Tongue (tissue), 2 donors: ENCODE measurements around the gene ATP6V0D1. TPM values are rescaled to one million over a fixed set of nuclear protein-coding genes. Genes with fewer than 3 reads are reported as not detected.

Experiments used
- DNase-seq: peaks from one replicate; pipeline ENCODE4 v3.0.0-alpha.2; 2015
- total RNA-seq: library from RNA; depleted of rRNA; stranded (reverse); fragments of >200 nt; gene quantifications from one replicate; pipeline ENCODE4 v1.2.3, GENCODE V29; 2014

Gene ATP6V0D1
- total RNA-seq, 1 donor from 2014 or later: 90.3 TPM

DNA sequence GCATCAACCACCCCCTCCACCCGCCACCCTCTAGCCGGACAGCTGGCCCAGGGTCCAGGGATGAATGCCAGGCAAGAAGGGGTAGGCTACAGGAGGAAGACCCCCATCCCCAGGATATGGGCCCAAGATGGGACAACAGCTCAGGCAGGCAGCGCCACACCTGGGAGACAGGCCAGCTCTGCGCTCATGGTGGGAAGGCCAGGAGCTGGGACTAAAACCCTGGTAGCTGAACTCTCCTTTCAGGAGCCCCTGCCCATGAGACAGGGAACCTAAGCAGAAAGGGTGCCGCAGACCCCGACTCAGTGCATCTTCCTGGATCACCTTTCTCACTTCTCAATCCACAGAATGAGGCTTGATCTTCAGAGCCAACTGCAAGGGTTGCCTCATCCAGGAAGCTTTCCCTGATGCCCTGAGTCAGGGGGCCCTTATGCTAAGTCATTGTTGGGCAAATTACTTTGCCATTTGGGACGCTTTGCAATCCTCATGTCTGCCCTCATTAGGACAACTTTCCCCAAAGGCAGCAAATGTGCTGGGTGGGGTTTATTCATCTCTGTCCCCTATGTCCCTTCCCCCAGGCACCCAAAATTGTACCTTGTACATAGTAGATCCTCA lies 73.7 kb downstream of the ATP6V0D1 start:
- DNase-seq: no peak

DNA sequence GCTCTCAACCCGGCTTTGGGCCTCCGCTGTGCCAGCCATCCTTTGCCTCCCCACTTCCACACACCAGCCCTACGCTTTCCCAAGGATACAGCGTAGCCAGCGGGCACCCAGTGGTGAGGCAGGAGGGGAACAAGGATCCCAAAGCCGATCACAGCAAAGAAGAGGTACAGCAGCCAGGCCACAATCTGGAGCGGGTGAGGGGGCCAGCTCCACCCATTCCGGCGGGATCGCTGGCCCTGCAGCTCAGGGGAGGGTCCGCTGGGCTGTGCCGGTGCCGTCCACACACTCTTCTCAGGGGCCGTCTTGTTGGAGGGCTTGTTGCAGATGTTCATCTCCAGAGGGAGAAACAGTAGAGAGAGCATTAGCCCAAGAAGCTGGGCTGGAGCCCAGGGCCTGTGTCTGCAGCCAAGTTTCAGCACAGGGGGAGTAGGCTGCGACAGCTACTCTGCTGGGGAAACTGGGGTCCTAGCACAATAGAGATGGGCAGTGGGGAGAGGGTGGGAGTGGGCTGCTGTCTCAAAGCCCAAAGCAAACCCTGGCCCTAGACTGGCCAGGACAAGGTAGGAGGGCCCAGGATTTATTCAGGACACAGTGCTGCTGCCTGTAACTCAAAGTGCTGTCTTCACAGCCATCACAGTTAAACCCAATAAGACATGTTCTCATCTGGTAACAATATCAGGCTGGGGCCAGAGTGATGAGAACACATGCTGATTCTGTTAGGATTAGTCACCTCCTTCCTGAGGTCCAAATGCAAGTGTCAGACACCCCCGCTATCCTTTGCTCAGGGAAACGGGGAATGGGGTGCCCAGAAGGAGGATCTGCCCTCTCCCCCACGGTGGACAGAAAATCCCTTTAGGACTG lies 74.6 kb downstream of the ATP6V0D1 start:
- peak; percentile 87 for DNase-seq

DNA sequence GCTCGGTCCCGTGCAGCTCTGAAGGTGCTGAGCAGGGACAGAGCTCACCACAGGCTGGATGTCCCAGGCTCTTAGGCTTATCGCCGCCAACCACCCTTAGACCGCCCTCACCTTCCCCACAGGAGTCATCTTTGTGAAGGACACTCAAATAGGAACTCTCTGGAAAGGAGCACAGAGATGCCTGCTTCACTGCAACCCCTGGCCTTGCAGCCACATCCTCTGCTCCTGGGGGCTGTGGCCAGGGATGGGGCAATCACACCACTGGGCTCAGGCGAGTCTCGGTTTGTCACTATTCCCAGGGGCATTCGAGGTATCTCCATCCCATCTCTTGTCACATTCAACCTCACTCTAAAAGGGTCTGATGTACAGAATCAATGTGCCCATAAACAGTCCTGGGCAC lies 75.6 kb downstream of the ATP6V0D1 start:
- no peak for DNase-seq

DNA sequence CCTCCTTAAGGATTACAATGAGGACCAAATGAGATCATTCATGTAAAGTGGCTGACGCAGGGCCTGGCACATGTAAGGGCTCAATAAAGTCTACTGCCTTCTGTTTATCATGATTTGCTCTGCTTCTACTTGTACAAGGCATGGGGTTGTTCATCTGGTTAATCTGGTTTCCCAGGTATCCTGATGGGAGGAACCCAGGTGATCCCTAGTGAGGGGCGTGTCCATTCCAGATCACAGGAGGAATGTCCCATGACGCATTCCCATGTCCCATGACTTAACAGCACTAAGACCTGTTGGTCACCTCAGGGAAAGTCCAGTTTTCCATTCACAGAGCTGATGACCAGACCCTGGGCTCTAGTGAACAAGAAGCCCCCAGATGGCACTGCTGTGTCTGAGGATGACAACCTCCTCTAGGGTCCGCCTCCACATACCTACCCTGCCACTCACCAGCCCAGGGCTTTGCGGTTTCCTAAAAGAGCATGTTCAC lies 76.2 kb downstream of the ATP6V0D1 start:
- DNase-seq: peak; percentile 77

DNA sequence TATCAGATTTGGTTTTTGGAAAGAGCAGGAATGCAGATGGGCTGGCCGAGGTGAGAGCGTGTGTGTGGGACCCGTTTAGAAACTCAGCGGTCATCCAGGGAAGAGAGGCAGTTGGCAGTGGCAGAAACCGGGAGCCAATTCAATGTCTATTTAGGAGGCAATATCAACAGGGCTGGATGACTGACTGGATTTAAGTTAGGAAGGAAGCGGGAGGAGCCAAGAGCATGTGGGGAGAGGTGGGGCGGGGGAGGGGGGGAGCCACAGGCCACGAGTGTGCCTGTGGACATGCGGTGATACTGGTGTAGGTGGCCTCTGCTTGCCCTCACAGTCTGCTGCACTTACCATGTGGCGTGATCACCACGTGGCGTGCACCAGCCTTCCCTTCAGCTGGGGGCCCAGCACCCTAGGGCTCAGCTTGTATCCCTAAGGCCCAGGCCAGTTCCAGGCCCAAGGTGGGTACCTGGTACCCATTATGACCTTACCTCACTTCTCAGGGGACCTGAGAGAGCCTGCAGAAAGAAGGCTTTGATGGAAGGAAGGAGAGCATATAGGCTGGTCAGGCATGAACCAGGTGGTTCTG lies 76.9 kb downstream of the ATP6V0D1 start:
- DNase-seq: no peak

DNA sequence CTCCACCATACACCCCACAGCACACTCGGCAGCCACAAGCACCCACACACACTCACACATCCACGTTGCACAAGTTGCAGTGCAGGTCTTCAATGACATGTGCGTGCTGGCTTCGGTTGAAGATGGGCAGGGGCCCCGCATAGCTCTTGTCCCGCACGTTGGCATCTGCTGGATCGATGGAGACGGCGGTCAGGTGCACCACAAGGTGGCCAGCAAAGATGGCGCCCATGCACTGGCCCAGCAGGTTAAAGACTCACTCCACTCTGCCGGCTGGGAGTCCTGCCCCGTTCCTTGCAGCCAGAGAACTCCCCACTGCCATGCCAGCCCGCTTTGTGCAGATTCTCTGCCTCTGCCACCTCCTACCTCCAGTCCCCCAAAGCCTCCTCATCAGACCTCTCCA lies 80.1 kb downstream of the ATP6V0D1 start:
- no peak for DNase-seq

DNA sequence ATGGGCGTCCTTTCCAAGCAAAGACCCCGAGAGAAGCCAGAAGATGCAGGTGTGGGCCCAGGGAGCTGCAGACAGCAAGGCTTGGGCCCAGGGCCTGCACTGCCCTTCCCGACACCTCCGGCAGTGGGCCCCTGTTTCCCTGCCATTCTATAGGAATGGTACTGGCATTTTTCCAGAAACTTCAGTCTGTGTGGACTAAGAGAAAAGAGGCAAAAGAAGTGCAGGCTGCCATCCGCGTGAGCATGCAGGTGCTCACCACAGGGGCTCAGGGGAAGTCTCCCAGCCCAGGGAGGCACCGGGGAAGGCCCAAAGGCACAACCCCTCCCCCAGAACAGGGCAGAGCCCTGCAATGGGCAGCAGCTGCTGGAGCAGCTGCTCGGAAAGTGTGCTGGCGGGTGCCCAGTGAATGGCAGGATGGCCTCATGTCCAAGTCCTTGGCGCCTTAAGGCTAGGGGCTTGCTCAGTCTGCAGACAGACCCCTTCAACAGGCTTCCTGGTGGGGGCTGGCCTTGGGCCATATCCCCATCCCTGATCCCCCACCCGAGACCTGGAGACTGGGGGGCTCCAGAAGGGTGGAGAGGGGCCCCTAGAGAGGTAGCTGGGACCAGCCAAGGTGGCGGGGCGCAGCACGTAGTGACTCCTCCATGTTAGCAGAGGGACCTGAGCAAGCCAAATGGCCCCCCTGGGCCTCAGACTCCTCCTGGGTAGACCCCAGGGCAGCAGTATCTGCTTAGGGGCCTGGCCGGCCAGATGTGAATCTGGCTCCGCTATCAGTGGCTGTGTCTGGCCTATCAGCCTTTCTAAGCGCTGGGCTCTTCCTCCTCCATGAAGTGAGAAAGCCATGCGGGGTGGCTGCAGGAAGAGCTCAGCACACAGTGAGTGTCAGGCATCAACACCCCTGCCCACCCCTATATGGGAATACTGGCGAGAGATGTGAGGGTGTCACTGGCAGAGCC lies 80.9 kb downstream of the ATP6V0D1 start:
- DNase-seq: peak; percentile 94

DNA sequence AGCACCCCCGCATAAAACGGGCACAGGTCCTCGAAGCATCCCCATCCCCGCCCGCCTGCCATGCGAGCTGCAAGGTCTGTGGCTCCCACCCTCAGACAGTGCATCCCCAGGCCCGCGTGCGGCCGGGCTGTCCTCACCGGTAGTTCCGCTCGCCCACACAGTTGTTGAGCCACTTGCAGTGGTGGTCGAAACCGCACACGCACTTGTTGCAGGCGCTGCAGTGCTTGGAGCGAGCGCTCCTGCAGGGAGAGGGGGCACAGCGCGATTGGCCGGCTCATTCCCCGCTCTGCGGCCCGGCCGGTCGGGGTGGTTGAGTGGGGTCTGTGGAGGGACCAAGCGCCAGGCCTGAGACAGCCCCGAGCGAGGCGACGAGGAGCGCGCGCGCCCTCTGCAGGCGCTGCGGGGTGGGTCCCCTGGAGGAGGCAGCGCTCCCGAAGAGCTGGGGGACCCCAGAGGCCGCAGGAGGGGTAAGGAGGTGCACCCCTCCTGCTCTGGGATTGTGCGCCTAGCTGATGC lies 81.7 kb downstream of the ATP6V0D1 start:
- peak; percentile 80 for DNase-seq

DNA sequence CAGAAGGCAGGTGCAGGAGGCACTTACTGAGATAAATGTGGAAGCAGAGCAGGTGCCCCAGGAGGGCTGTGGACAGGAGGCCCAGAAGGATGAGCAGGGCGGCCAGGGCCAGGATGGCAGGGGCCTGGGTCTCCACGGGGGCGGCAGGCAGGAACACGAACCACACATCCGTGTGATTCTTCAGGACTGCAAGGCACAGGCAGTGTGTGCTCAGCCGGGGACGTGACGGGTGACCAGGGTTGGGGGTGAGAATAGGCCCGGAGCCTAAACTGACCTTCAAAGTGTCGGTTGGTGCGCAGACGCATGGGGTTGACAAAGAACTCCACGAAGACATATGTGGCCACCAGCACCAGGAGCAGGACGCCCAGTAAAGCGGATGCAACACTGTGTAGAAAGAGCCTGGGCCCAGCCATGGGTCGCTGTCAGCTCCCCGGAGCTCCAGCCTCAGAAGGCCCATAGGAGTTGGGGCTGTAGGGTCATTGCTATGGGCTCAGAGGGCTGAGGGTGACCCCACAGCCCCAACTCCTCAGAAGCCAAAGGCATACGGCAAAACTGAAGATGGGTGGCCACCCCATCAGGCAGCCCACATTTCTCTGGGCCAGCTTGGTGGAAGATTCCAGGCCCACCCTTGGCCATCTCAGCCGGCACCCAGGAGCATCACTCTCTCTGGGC lies 82.3 kb downstream of the ATP6V0D1 start:
- DNase-seq: no peak

DNA sequence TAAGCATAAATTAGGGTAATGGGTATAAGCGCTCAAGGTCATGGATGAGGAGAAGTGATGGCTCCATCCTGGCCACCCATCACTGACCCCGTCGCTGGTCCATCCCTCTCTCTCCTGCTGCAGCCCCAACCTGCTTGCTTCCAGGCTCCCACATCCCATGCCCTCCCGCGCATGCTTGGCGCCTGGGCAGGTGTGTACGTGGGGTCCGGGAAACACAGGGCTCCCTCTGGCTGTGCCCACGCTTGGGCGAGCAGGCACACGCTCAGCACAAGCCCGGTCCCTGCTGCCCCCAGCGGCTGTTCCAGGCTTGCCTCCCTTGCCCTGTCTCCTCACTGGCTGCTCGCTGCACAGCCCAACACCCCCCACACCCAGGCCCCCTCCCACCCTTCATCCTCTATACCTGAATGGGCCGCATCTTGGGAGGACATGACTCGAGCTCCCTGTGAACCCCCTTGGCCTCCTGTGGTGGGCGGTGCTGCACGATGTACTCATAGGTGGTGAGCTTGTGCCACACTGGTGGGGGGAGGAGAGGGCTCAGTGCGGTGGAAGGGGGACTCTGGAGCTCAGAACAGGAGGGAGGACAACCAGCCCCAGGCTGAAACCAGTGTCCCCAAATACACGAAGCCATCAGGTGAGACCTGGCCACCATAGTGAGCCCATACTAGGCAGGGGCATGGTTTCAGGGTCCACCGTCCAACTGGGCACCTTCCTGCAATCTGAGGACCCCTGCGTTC lies 83.0 kb downstream of the ATP6V0D1 start:
- DNase-seq: no peak

DNA sequence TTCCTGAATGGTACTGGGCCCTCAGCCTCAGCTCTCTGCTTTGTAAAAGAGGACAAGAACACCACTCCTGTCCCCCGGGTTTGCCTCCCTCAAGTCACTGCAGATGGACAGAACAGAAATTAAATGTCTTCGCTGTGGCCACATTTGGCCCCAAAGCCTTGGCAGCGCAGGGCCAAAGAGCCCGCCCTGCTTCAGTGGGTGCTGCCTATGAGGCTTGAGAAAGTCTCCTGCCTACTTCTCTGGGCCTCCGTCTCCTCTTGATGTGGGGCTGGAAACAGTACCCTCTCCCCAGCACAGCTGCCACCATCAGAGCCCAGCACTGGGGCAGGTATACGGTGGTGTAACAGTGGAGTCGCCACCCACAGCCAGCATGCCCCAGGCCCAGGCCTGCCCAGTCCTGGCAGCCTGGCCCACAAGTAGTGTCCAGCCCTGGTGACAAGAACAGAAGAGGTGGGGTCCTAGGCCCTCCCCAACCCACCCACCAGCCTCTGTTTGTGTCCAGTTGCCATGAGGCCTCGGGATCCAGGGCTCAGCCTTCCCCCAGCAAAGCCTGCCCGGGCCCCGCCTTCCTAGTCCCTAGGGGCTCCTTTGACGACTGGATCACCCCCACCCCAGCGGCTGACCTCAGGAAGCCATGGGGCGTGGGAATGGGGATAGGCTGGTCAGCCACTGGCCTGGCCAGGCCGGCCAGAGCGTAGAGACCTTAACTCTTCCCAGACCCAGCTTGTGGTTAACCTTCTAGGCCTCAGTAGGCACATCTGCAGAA lies 83.7 kb downstream of the ATP6V0D1 start:
- DNase-seq: no peak

DNA sequence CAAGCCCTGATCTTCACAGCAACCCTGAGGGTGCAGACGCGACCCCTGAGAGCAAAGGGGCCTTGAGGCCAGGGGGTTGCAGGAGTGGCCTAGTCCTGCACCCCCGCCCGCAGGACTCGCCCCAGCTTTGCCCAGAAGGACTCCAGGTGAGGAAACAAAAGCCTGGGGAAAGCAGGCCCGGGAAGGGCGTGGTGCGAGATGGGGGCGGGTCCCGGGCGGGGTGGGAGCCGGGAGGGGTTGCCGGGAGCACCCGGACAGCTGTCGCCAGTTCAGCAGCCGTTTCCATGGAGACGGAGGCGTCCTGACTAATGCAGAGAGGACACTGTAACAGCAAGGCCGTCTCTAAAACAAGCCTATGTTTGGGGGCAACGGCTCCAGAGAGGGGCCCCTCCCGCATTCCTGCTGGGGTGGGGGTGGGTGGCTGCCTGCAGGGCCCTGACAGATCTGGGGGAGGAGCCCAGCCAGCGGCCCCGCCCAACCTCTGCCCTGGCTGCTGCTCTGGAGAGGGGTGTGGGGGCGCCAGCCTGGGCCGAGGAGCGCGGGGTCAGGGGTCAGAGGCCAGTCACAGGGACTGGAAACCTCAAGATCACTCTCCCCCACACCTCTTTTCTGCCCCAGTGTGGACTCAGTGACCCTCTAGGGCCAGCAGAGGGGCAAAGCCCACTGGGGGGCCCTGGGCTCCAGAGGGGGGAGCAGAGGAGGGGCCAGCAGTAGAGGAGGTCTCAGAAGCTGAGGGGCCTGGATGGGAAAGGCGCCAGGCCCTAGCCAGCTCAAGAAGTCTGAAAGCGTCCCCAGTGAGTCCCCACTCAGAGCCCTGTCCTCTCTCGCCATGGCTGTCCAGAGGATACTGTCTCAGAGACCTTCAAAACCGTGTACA lies 84.6 kb downstream of the ATP6V0D1 start:
- peak; percentile 99 for DNase-seq

DNA sequence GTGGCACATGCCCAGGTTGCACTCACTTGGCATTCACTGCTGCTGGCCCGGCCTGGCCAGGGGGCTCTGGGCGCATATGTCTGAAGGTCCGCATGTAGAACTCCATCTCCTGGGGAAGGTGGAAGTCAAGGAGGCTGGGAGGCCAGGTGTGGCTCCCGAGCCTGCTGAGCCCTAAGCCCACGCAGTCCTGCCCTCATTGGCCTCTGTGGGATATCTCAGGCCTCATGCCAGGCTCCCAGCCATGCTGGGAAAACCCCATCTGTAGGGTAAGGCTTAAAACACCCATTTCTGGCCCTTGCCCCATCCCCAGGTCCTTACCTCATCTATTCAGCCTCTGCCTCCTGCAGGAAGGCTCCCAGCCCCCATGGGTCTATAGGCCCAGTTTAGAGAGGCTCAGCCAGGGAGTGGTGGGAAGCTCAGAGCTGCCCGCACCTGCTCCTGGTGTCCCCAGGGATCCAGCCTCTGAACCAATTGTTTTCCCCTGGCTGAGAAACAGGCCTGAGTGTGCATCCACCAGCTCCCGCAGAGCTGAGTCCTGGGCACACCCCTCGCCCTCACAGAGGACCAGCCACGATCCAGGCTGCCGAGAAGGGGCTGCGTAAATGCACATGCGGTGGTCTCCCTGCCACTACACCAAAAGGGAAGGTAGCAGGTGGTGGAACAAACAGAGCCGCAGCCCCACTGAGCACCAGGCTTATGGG lies 85.3 kb downstream of the ATP6V0D1 start:
- peak; percentile 74 for DNase-seq

DNA sequence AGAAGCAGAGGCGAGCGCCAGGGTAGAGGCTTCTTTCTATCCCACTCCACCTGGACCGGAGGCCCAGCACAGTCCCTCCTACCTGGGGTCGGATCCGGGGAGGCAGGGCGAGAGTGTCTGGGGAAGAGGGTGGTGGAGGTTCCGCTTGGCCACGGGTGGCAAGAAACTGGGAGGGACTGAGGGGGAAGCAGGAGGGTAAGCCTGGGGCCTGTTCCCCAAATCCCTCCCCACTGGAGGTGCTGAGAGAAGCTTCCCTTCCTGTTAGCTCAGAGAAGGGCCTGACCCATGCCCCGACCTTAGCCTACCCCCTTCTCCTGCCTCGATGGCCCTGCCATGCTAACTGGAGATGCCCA lies 85.9 kb downstream of the ATP6V0D1 start:
- no peak for DNase-seq

DNA sequence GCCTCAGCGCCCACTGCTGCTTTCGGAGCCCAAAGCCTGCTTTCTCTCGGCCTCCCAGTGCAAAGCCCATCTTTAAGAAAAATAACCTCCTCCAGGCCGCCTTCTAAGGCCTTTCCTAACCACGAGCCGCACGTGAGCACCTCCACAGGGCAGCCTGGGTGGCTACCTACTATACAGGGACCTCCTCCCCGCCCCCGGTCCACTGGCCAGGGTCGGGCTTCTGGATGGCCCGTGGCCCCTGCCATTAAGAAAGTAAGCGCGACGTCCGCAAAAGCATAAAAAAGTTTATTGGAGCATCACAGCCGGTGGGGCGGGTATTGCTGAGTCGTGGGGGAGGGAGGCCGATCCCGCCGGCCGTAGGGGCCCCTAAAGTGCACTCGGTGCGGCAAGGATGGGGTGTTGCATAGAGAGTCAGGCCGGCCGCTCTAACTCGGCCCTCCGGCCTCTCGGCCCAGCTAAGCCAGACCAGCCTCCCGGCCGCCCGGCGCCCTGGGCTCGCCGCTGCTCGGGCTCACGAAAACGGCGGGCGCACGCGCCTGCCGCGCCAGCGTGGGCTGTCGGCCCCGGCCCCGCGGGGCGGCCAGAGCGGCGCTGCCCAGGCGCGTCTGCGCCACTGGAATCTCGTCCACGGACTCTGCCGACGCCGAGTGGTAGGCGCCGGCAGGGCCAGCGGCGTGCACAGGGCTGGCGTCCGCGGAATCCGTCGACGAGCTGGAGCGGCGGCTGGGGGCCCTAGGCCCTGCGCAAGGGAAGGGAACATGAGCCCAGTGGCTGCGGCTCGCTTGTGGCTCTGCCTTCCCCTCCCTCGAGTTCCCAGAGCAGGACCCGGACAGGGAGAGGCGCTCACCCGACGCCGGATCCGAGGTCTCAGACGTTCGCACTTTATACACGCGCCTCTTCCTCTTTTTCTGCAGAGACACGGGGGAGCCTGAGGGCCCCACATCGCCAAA lies 86.5 kb downstream of the ATP6V0D1 start:
- DNase-seq: peak; percentile 53

DNA sequence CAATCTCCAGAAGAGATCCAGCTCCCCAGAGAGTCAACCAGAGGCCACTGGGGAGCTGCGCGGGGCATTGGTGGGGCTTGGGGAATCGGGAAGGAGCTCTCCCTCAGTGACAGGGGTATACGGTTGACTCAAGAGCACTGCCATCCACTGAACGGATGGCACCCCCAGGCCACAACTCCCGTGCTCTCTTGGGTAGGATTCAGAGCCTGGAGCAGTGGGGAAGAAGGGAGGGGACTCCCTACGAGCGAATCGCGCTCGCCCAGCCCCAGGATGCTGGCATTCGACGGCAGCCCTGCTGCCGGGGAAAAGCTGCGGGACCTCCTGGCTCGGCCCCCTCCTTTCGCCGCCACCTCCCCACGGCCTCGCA lies 87.2 kb downstream of the ATP6V0D1 start:
- no peak for DNase-seq
